ENCODE results near the gene LILRB5. TPM values are rescaled to one million over a fixed set of nuclear protein-coding genes. Genes with fewer than 3 reads are reported as not detected.
A peak's percentile ranks its signal among the peaks of the same experiment; 100 is the strongest.

Gene LILRB5
- total and polyA plus RNA-seq, 9 of the 15 experiments (the other 6 are each of a cell fraction or from before 2014, with no cell fraction given): not detected

DNA sequence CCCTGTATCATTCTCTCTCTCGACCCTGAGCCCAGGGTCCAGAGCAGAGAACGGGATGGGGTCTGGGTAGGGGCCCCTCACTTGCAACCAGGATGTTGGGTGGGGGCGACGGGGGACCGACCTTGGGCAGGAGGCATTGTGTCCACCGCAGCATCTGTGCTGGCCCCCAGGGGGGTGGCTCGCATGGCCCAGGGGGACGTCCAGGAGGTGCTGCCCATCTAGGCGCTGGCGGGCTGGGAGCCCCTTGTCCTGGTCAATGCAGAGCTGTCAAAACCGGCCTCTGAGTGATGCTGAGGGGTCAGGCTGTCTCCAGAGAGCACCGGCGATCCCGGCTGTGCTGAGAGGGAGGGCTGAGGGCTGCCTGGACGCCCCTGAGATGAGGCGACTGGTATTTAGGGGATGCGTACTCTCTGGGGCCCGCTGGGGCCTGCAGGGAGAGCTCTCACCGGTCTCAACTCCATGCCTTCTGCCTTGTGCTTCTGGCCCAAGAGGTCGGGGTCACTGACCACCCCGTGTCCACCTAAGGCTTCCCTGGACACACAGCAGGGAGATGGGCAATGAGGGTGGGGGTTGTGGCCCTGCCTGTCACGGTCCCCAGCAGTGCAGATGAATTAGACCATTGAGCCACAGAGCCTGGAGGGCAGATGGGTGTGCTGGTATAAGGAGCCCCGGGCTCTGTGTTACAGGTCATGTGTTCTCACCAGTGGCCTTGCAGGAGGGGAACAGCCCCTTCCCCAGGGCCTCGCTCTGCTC is 47.8 kb downstream of the LILRB5 start (continued):
- peak; percentile 18; the same call in 1 of the 2 replicates for TF ChIP-seq NR2C2 (CRISPR knock-in tag; IDR thresholded peaks at IDR 0.05)
- TF ChIP-seq NR2C2 (tag; IDR thresholded peaks at IDR 0.05): no peak
- TF ChIP-seq, protein P1, sequence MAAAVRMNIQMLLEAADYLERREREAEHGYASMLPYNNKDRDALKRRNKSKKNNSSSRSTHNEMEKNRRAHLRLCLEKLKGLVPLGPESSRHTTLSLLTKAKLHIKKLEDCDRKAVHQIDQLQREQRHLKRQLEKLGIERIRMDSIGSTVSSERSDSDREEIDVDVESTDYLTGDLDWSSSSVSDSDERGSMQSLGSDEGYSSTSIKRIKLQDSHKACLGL (CRISPR knock-in tag; IDR thresholded peaks at IDR 0.05; ENCODE audit: borderline replicate concordance, poor library complexity, severe bottlenecking): no peak
- TF ChIP-seq, protein P2, sequence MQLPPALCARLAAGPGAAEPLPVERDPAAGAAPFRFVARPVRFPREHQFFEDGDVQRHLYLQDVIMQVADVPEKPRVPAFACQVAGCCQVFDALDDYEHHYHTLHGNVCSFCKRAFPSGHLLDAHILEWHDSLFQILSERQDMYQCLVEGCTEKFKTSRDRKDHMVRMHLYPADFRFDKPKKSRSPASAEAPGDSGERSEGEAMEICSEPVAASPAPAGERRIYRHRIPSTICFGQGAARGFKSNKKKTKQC (CRISPR knock-in tag; IDR thresholded peaks at IDR 0.05): peak; percentile 33; the same call in 1 of the 2 replicates
- TF ChIP-seq, protein P3, sequence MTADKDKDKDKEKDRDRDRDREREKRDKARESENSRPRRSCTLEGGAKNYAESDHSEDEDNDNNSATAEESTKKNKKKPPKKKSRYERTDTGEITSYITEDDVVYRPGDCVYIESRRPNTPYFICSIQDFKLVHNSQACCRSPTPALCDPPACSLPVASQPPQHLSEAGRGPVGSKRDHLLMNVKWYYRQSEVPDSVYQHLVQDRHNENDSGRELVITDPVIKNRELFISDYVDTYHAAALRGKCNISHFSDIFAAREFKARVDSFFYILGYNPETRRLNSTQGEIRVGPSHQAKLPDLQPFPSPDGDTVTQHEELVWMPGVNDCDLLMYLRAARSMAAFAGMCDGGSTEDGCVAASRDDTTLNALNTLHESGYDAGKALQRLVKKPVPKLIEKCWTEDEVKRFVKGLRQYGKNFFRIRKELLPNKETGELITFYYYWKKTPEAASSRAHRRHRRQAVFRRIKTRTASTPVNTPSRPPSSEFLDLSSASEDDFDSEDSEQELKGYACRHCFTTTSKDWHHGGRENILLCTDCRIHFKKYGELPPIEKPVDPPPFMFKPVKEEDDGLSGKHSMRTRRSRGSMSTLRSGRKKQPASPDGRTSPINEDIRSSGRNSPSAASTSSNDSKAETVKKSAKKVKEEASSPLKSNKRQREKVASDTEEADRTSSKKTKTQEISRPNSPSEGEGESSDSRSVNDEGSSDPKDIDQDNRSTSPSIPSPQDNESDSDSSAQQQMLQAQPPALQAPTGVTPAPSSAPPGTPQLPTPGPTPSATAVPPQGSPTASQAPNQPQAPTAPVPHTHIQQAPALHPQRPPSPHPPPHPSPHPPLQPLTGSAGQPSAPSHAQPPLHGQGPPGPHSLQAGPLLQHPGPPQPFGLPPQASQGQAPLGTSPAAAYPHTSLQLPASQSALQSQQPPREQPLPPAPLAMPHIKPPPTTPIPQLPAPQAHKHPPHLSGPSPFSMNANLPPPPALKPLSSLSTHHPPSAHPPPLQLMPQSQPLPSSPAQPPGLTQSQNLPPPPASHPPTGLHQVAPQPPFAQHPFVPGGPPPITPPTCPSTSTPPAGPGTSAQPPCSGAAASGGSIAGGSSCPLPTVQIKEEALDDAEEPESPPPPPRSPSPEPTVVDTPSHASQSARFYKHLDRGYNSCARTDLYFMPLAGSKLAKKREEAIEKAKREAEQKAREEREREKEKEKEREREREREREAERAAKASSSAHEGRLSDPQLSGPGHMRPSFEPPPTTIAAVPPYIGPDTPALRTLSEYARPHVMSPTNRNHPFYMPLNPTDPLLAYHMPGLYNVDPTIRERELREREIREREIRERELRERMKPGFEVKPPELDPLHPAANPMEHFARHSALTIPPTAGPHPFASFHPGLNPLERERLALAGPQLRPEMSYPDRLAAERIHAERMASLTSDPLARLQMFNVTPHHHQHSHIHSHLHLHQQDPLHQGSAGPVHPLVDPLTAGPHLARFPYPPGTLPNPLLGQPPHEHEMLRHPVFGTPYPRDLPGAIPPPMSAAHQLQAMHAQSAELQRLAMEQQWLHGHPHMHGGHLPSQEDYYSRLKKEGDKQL (CRISPR knock-in tag; IDR thresholded peaks at IDR 0.05; ENCODE audit: borderline replicate concordance): 0 out of 2 replicates have a peak, but pooled peaks have one; percentile 24
- TF ChIP-seq, protein P4, sequence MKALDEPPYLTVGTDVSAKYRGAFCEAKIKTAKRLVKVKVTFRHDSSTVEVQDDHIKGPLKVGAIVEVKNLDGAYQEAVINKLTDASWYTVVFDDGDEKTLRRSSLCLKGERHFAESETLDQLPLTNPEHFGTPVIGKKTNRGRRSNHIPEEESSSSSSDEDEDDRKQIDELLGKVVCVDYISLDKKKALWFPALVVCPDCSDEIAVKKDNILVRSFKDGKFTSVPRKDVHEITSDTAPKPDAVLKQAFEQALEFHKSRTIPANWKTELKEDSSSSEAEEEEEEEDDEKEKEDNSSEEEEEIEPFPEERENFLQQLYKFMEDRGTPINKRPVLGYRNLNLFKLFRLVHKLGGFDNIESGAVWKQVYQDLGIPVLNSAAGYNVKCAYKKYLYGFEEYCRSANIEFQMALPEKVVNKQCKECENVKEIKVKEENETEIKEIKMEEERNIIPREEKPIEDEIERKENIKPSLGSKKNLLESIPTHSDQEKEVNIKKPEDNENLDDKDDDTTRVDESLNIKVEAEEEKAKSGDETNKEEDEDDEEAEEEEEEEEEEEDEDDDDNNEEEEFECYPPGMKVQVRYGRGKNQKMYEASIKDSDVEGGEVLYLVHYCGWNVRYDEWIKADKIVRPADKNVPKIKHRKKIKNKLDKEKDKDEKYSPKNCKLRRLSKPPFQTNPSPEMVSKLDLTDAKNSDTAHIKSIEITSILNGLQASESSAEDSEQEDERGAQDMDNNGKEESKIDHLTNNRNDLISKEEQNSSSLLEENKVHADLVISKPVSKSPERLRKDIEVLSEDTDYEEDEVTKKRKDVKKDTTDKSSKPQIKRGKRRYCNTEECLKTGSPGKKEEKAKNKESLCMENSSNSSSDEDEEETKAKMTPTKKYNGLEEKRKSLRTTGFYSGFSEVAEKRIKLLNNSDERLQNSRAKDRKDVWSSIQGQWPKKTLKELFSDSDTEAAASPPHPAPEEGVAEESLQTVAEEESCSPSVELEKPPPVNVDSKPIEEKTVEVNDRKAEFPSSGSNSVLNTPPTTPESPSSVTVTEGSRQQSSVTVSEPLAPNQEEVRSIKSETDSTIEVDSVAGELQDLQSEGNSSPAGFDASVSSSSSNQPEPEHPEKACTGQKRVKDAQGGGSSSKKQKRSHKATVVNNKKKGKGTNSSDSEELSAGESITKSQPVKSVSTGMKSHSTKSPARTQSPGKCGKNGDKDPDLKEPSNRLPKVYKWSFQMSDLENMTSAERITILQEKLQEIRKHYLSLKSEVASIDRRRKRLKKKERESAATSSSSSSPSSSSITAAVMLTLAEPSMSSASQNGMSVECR (CRISPR knock-in tag; IDR thresholded peaks at IDR 0.05): peak; percentile 70
- TF ChIP-seq ZNF586 (CRISPR knock-in tag; conservative IDR thresholded peaks at IDR 0.05): 0 out of 2 replicates have a peak, but pooled peaks have one; percentile 50
